ENCODE measurements around the gene RPN1. TPM values are rescaled to one million over a fixed set of nuclear protein-coding genes. Genes with fewer than 3 reads are reported as not detected.

RPN1 gene
- polyA plus RNA-seq, 1 donor = 201 TPM

DNA sequence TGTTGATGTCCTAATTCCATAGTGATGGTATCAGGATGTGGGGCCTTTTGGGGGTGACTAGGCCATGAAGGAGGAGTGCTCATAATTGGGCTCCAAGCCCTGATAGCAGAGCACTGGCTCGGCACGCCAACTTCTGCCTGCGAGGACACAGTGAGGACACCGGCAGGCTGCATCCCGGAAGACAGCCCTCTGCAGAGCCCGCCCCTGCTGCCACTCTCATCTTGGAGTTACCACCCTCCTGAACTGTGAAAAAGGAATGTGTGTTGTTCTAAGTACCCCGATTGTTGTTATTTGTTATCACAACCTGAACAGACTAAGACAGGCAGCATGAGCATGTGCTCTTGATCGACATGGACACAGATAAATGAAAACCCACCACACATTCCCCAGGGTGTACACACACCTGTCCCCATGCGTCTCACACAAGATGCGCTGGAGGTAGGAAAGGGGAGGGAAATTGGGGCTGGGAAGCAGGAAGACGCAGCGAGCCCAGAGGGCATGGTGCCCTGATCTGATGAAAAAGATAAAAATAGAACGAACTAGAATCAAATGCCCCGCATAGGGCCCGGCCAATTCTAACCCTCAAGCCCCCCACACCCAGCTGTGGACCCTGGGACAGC is 40.1 kb downstream of the RPN1 start:
- peaks cover 4% of the 10 kb centered on the region for H3K27me3 ChIP-seq (ENCODE audit: control insufficient read depth, insufficient read depth, low read length)
- peaks cover 6% of the 10 kb centered on the region for H3K4me1 ChIP-seq (ENCODE audit: control insufficient read depth, insufficient read depth, low read length)
- no peak overlapping the region for H3K4me3 ChIP-seq (ENCODE audit: low read length)
- WGBS (ENCODE audit: insufficient coverage, low lambda C conversion rate) = no CpG with 5 or more reads among the region's 15 CpGs
- no peak overlapping the region for H3K27ac ChIP-seq (ENCODE audit: low read length)
- no peak for DNase-seq
- no peaks in the 10 kb centered on the region for H3K9me3 ChIP-seq (ENCODE audit: control insufficient read depth, low read depth, low read length)
- H3K36me3 ChIP-seq (ENCODE audit: control insufficient read depth, insufficient read depth, low read length) = no peaks in the 10 kb centered on the region

DNA sequence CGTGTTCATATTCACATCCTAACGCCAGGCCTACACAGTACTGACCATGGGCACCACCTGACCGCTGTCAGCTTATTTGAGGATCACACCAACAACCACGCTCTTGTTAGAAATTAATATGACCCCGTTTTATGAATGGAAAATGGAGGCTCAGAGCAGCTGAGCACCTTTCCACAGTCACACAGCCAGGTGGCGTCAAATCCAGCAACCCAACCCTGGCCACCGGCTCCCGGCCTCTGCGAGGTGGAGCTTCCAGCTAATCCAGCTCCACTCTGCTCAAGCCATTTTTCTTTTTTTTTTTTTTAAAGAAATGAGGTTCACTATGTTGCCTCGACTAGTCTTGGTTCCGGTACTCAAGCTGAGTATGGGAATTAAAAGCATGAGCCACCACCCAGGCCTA is 41.3 kb downstream of the RPN1 start:
- no peaks in the 10 kb centered on the region for H3K9me3 ChIP-seq (ENCODE audit: control insufficient read depth, low read depth, low read length)

GRCh38 chr3:128607710-128608048 is 42.9 kb downstream of the RPN1 start:
- no CpG with 5 or more reads among the region's 12 CpGs for WGBS (ENCODE audit: insufficient coverage, low lambda C conversion rate)
- H3K4me1 ChIP-seq (ENCODE audit: control insufficient read depth, insufficient read depth, low read length) = peaks cover 12% of the 10 kb centered on the region
- DNase-seq = no peak
- peaks cover 4% of the 10 kb centered on the region for H3K27me3 ChIP-seq (ENCODE audit: control insufficient read depth, insufficient read depth, low read length)
- no peaks in the 10 kb centered on the region for H3K36me3 ChIP-seq (ENCODE audit: control insufficient read depth, insufficient read depth, low read length)
- H3K9me3 ChIP-seq (ENCODE audit: control insufficient read depth, low read depth, low read length) = no peaks in the 10 kb centered on the region
- H3K27ac ChIP-seq (ENCODE audit: low read length) = no peak overlapping the region
- H3K4me3 ChIP-seq (ENCODE audit: low read length) = peak overlapping the region; percentile 53

More for the DNA sequence above, 41.3 kb downstream of the RPN1 start:
- H3K27me3 ChIP-seq (ENCODE audit: control insufficient read depth, insufficient read depth, low read length) = peaks cover 4% of the 10 kb centered on the region
- H3K4me3 ChIP-seq (ENCODE audit: low read length) = no peak overlapping the region
- H3K27ac ChIP-seq (ENCODE audit: low read length) = no peak overlapping the region
- no peaks in the 10 kb centered on the region for H3K36me3 ChIP-seq (ENCODE audit: control insufficient read depth, insufficient read depth, low read length)
- peaks cover 12% of the 10 kb centered on the region for H3K4me1 ChIP-seq (ENCODE audit: control insufficient read depth, insufficient read depth, low read length)
- DNase-seq = no peak
- WGBS (ENCODE audit: insufficient coverage, low lambda C conversion rate) = no CpG with 5 or more reads among the region's 11 CpGs

- H3K9me3 ChIP-seq (ENCODE audit: control insufficient read depth, low read depth, low read length) = no peaks in the 10 kb centered on the region
- no peaks in the 10 kb centered on the region for H3K36me3 ChIP-seq (ENCODE audit: control insufficient read depth, insufficient read depth, low read length)
- peaks cover 12% of the 10 kb centered on the region for H3K4me1 ChIP-seq (ENCODE audit: control insufficient read depth, insufficient read depth, low read length)
- H3K27me3 ChIP-seq (ENCODE audit: control insufficient read depth, insufficient read depth, low read length) = peaks cover 4% of the 10 kb centered on the region
- WGBS (ENCODE audit: insufficient coverage, low lambda C conversion rate) = 100% methylated on average over 1 of the region's 7 CpGs
- no peak overlapping the region for H3K27ac ChIP-seq (ENCODE audit: low read length)
- DNase-seq = no peak
- no peak overlapping the region for H3K4me3 ChIP-seq (ENCODE audit: low read length)
These were observed 44.5 kb downstream of the RPN1 start for GRCh38 chr3:128606094-128606493.

- DNase-seq = peak; percentile 60 to 75
- 20% methylated on average over 2 of the region's 11 CpGs for whole genome bisulfite sequencing (ENCODE audit: insufficient coverage, low lambda C conversion rate)
- no peaks in the 10 kb centered on the region for H3K36me3 ChIP-seq (ENCODE audit: control insufficient read depth, insufficient read depth, low read length)
These were observed 45.2 kb downstream of the RPN1 start for GRCh38 chr3:128605091-128606046.

DNA sequence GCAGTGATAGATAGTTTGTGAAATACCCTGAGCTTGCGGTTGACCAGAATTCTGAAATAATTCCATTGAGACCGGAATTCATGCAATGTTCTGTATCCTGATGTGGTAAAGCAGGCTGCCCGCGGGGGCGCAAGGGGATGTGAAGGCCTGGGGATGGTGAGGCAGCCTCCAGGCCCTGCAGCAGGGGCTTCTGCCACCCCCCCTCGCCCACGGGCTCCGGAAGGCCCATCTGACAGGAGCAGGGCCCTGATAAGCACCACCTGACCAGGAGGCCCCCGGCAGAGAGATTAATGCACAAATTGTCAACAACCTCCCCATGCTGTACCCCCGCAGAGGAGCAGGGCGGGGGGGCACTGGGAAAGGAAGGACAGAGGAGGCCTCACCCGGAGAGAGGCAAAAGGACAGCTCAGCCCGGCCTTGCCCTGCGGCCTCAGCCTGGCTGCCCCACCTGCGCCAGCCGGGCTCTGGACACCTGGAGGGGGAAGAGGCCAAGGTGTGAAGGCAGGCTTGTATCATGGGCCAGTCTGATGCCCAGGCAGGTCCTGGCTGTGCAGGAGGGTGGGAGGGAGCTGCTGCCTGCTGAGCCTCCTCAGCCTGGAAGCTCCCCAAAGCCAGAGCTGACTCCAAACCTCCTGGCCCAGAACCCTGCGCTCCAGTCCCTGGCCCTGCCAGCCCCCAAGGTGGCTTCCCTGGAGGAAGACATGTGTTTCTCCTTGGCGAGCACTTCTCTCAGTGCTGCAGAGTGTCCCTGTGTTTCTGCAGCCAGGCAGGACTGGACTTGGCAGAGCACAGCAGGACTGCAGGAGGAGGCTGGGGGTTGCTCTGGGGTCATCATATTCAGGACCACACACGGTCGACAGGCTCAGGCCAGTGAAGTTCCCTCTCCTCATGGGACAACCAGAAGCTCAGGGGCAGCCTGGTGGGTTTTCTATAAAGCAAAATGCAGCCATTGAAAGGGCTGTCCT is 46.5 kb downstream of the RPN1 start:
- Histone ChIP-seq H3K27me3 (ENCODE audit: control insufficient read depth, insufficient read depth, low read length) (peaks cover 4% of the 10 kb centered on the region), H3K36me3 (ENCODE audit: control insufficient read depth, insufficient read depth, low read length) (no peaks in the 10 kb centered on the region), H3K4me3 (ENCODE audit: low read length) (no peak overlapping the region), H3K9me3 (ENCODE audit: control insufficient read depth, low read depth, low read length) (no peaks in the 10 kb centered on the region), H3K27ac (ENCODE audit: low read length) (no peak overlapping the region), H3K4me1 (ENCODE audit: control insufficient read depth, insufficient read depth, low read length) (peaks cover 12% of the 10 kb centered on the region)
- WGBS (ENCODE audit: insufficient coverage, low lambda C conversion rate) = no CpG with 5 or more reads among the region's 20 CpGs
- no peak for DNase-seq

More at GRCh38 chr3:128605091-128606046, 45.2 kb downstream of the RPN1 start:
- peaks cover 4% of the 10 kb centered on the region for H3K27me3 ChIP-seq (ENCODE audit: control insufficient read depth, insufficient read depth, low read length)
- H3K4me1 ChIP-seq (ENCODE audit: control insufficient read depth, insufficient read depth, low read length) = peaks cover 12% of the 10 kb centered on the region
- H3K9me3 ChIP-seq (ENCODE audit: control insufficient read depth, low read depth, low read length) = no peaks in the 10 kb centered on the region
- H3K27ac ChIP-seq (ENCODE audit: low read length) = no peak overlapping the region
- H3K4me3 ChIP-seq (ENCODE audit: low read length) = no peak overlapping the region

DNA sequence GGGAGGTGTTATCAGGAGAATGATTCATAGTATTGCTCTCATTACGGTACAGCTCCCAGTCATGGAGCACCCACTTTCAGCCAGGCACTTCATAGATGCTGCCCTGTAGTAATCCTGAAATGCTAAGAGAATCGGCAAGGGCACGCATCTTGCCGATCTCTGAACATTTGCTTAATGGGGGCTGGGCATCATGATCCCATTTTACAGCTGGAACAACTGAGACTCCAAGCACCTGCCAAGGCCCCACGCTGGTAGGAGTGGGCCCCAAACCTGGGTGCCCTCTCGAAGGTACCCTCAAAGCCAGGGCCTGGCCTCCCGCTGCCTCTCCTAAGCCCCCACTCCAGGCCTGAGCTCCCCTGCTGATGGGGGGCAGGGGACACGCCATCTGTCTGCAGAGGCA is 47.3 kb downstream of the RPN1 start:
- H3K36me3 ChIP-seq (ENCODE audit: control insufficient read depth, insufficient read depth, low read length) = no peaks in the 10 kb centered on the region
- DNase-seq = no peak
- H3K4me3 ChIP-seq (ENCODE audit: low read length) = no peak overlapping the region
- whole genome bisulfite sequencing (ENCODE audit: insufficient coverage, low lambda C conversion rate) = no CpG with 5 or more reads among the region's 8 CpGs
- no peak overlapping the region for H3K27ac ChIP-seq (ENCODE audit: low read length)
- peaks cover 4% of the 10 kb centered on the region for H3K27me3 ChIP-seq (ENCODE audit: control insufficient read depth, insufficient read depth, low read length)
- H3K4me1 ChIP-seq (ENCODE audit: control insufficient read depth, insufficient read depth, low read length) = peaks cover 12% of the 10 kb centered on the region
- no peaks in the 10 kb centered on the region for H3K9me3 ChIP-seq (ENCODE audit: control insufficient read depth, low read depth, low read length)

- Histone ChIP-seq H3K36me3 (ENCODE audit: control insufficient read depth, insufficient read depth, low read length) (no peaks in the 10 kb centered on the region), H3K9me3 (ENCODE audit: control insufficient read depth, low read depth, low read length) (no peaks in the 10 kb centered on the region), H3K4me3 (ENCODE audit: low read length) (no peak overlapping the region), H3K27ac (ENCODE audit: low read length) (no peak overlapping the region), H3K27me3 (ENCODE audit: control insufficient read depth, insufficient read depth, low read length) (no peaks in the 10 kb centered on the region), H3K4me1 (ENCODE audit: control insufficient read depth, insufficient read depth, low read length) (no peaks in the 10 kb centered on the region)
- no peak for DNase-seq
- 95% methylated on average over 4 of the region's 18 CpGs for WGBS (ENCODE audit: insufficient coverage, low lambda C conversion rate)
These were observed 51.5 kb downstream of the RPN1 start for GRCh38 chr3:128598884-128599664.

DNA sequence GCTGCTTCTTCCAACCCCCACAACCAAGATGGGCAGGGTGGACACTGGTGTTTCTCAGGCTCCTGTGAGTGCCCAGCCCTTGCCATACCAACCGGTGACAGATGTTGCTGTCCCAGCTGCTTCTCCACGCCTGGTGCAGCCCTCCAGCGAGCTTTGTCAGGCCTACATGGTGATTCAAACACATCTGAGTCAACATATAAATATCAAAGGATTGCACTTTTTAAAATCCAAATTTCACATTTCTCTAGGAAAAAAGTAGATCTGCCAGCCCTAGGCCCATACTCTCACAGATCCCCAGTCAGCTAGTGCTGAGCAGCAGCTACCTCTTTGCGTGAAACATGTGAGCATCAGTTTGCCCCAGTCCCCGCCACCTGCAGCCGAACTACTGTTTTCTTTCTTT is 52.7 kb downstream of the RPN1 start:
- Histone ChIP-seq H3K36me3 (ENCODE audit: control insufficient read depth, insufficient read depth, low read length) (no peaks in the 10 kb centered on the region), H3K4me3 (ENCODE audit: low read length) (no peak overlapping the region), H3K27me3 (ENCODE audit: control insufficient read depth, insufficient read depth, low read length) (no peaks in the 10 kb centered on the region), H3K9me3 (ENCODE audit: control insufficient read depth, low read depth, low read length) (no peaks in the 10 kb centered on the region), H3K4me1 (ENCODE audit: control insufficient read depth, insufficient read depth, low read length) (no peaks in the 10 kb centered on the region), H3K27ac (ENCODE audit: low read length) (no peak overlapping the region)
- DNase-seq = no peak
- WGBS (ENCODE audit: insufficient coverage, low lambda C conversion rate) = no CpG with 5 or more reads among the region's 6 CpGs

All from large intestine (tissue), 3 donors.